HG02981 (cell line): ENCODE measurements around the gene INTS7.

Experiments used
- ATAC-seq: cut with Tn5 transposase; IDR thresholded peaks from one replicate; pipeline ENCODE4 v1.9.1; 2021; ENCODE audit warnings: mild to moderate bottlenecking, moderate library complexity; ENCODE audit not compliant: unreplicated experiment

Gene INTS7, protein sequence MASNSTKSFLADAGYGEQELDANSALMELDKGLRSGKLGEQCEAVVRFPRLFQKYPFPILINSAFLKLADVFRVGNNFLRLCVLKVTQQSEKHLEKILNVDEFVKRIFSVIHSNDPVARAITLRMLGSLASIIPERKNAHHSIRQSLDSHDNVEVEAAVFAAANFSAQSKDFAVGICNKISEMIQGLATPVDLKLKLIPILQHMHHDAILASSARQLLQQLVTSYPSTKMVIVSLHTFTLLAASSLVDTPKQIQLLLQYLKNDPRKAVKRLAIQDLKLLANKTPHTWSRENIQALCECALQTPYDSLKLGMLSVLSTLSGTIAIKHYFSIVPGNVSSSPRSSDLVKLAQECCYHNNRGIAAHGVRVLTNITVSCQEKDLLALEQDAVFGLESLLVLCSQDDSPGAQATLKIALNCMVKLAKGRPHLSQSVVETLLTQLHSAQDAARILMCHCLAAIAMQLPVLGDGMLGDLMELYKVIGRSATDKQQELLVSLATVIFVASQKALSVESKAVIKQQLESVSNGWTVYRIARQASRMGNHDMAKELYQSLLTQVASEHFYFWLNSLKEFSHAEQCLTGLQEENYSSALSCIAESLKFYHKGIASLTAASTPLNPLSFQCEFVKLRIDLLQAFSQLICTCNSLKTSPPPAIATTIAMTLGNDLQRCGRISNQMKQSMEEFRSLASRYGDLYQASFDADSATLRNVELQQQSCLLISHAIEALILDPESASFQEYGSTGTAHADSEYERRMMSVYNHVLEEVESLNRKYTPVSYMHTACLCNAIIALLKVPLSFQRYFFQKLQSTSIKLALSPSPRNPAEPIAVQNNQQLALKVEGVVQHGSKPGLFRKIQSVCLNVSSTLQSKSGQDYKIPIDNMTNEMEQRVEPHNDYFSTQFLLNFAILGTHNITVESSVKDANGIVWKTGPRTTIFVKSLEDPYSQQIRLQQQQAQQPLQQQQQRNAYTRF

GRCh38 chr1:212035123-212035834 lies at the start of gene INTS7, which contains the start of gene DTL:
TSS of gene INTS7 (minus strand) at chr1:212035557. CDS start at chr1:212035437, 120 bp downstream.
TSS of gene DTL (plus strand) at chr1:212035748. CDS start at chr1:212035891, 143 bp downstream.
- ATAC-seq: peak; percentile 74

DNA sequence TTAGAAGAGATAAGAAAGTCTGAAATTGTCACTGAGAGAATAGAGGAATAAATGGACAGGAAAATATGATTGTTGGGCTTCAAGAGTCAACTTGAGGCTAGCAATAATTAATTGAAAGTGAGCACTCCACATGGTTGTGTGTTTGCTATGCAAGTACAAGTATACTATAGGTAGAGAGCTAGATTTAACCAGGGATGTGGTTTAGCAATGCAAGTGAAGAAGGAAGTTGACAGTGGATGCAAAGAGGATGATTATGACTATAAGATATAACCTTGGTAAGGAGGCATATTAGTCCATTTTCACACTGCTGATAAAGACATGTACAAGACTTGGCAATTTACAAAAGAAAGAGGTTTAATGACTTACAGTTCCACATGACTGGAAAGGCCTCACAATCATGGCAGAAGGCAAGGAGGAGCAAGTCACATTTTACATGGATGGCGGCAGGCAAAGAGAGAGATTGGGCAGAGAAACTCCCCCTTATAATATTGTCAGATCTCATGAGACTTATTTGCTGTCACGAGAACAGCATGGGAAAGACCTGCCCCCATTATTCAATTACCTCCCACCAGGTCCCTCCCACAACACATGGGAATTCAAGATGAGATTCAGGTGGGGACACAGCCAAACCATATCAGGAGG lies 47.5 kb upstream of the INTS7 start:
- no peak for ATAC-seq

DNA sequence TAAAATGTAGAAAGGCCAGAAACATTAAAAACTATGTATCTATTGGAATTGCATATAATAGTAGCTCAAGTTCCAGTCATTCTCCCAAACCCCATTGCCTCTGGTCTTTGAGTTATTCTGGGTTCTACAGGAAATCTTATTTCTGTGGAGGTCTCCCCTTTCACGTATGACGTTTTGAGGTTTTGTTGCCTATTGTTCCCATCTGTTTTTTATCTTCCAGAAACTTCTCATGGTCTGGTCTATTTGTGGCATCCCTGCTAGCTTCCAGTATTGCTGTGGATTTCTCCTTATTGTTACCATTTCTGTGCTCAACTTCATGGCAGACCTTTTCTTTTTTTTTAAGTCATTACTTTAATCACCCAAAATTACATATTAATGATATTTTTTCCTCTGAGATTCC lies 43.5 kb upstream of the INTS7 start:
- ATAC-seq: no peak

DNA sequence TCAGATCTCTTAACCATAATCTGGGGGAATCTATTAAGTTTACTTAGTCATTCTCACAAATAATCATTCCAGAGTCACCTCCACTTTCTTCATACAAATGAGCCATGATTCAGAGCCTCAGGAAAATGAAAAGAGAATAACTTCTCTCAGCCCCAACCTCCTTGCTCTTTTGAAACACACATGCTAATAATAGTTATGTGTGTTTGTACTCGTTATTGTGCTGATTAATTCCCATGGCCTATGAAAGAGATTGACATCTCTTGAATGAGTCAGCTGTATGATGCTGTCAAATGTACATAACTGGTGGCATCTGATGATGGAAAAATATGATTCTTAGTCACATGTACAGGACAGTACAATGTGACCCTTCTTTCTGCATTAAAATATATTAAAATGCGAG lies 41.7 kb upstream of the INTS7 start:
- ATAC-seq: no peak

- no peak for ATAC-seq
These were observed 39.5 kb upstream of the INTS7 start for GRCh38 chr1:212074856-212075255.

GRCh38 chr1:212074313-212074712 lies 39.0 kb upstream of the INTS7 start:
- no peak for ATAC-seq

DNA sequence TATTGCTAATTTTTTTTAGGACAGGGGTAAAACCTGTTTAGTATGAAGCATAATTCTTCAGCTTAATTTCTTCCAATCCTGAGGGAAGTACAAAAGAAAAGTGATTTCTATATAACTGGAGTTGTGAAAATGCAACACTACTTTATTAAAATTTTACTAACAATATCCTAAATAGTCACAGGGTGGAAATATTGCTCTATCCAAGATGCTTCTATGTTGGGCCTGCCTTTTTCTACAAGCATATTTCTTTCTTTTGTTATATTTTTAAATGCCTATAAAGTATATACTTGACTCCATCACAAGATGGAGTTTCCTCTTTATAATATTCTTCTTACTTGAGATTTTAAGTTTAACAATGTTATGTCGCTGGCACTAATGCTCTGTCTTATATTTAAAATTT lies 38.1 kb upstream of the INTS7 start:
- no peak for ATAC-seq

- ATAC-seq: no peak
These were observed 36.7 kb upstream of the INTS7 start for GRCh38 chr1:212072047-212072446.

DNA sequence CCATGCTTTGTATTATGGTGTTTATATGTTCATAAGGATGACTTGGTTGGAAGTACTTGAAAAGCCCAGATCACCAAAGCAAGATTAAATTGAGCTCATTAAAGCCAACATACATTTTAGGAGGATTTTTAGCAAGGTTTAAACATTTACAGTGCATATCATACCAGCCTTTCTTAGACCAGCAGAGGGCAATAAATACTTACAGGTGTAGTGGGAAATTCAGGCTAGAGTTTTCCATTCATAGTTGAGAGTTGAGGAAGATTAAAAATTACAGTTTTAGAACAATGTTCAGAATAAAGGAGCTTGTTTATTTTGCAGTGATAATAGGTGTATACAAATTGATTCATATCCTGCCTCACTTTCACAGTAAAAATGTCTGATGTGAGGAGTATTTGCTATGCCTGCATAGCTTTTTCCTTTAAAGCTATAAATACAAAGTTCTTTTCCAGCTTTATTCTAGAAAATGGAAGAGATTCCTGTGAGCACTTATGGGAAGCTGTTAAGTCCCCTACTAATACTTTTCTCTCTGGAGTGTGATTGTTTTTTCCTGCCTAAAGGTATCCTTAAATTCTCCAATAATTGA lies 35.5 kb upstream of the INTS7 start:
- no peak for ATAC-seq

- ATAC-seq: no peak
These were observed 32.4 kb upstream of the INTS7 start for GRCh38 chr1:212067787-212068186.

DNA sequence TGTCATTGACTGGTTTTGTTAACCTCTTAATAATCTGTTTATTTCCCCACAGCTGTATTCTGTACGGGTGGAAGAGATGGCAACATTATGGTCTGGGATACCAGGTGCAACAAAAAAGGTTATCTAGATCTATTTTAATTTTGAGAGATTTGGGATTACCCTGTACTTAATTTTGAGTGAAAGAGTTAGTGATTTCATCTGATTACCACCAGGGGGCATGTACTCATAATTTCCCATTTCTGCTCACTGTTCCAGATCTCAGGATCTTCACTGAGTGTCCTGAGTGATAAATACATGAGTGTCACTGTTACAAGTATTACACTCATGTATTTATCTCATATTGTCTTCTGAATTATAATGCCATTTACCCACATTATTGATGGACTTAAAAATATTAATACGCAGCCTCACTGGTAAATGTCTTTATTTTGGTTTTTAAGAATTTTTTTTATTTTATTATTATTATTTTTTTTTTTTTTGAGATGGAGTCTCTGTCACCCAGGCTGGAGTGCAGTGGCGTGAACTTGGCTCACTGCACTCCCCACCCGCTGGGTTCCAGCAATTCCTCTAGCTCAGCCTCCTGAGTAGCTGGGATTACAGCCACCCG lies 27.6 kb upstream of the INTS7 start:
- no peak for ATAC-seq

DNA sequence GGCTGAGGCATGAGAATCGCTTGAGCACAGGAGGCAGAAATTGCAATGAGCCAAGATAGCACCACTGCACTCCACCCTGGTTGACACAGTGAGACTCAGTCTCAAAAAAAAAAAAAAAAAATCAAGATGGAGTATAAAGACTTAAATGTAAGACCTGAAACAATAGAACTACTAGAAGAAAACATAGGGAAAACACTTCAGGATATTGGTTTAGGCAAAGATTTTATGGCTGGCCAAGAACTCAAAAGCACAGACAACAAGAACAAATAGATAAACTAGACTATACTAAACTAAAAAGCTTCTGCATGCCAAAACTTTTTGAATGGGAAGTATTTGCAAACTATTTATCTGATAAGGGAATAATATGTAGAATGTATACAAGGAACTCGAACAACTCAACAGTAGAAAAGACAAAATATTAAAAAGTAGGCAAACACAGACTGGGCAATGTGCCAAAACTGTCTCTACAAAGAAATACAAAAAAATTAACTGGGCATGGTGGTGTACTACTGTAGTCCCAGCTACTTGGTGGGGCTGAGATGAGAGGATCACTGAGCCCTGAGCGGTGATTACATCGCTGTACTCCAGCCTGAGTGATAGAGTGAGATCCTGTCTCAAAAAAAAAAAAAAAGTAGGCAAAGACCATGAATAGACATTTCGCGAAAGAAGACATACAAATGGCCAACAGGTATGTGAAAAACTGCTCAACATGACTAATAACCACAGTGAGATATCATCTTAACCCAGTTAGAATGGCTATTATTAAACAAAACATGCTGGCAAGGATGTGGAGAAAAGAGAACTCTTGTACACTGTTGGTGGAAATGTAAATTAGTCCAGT lies 25.5 kb upstream of the INTS7 start:
- ATAC-seq: no peak

- ATAC-seq: no peak
These were observed 20.0 kb upstream of the INTS7 start for GRCh38 chr1:212055333-212055732.

DNA sequence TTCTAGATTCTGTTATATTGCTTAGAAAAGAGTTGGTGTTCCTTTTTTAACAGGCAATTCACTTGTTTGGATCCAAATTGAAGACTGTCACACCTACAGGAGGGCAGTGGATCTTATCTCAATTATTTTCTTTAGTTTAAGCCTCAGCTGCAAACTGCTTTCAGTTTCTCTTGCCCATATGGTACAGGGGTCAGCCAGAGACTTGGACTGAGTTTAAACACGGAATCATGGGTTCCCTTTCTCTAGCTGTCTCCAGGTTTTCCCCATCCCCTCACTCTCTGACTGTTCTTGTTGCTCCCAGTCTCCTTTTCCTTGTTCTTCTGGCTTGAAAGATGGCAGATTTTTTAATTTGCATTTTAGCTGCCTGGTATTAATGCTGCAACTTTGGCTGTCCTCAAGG lies 18.6 kb upstream of the INTS7 start:
- ATAC-seq: no peak

- no peak for ATAC-seq
These were observed 10.6 kb upstream of the INTS7 start for GRCh38 chr1:212045981-212046380.

DNA sequence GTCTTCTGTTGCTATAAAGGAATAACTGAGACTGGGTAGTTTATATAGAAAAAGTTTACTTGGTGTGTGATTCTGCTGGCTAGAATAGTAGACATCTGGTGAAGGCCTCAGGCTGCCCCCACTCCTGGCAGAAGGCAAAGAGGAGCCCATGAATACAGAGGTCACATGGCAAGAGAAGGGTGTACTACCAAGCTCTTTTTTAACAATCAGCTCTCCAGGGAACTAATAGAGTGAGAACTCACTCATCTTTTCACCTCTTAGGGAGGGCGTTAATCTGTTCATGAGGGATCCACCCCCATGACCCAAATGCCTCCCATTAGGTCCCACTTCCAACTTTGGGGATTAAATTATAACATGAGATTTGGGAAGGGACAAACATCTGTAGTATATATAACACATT lies 9.5 kb upstream of the INTS7 start:
- no peak for ATAC-seq

DNA sequence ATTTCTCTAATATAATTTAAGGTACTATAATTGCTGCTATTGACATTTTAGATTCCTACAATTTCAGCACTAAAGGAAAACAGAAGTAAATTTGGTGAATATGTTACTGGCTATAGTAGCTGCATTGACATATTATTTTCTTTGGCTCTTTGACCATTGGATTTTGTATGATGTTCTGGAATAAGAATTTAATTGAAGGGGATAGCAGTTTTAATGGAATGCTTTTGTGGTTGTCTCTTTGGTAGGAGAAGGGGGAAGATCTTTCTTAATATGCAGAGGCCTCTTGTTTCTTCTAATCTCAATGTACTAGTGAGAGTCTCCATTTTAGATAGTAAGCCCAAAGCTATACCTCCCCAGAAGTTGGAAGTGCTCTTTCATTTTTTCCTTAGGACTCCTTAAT lies 7.1 kb upstream of the INTS7 start:
- no peak for ATAC-seq

DNA sequence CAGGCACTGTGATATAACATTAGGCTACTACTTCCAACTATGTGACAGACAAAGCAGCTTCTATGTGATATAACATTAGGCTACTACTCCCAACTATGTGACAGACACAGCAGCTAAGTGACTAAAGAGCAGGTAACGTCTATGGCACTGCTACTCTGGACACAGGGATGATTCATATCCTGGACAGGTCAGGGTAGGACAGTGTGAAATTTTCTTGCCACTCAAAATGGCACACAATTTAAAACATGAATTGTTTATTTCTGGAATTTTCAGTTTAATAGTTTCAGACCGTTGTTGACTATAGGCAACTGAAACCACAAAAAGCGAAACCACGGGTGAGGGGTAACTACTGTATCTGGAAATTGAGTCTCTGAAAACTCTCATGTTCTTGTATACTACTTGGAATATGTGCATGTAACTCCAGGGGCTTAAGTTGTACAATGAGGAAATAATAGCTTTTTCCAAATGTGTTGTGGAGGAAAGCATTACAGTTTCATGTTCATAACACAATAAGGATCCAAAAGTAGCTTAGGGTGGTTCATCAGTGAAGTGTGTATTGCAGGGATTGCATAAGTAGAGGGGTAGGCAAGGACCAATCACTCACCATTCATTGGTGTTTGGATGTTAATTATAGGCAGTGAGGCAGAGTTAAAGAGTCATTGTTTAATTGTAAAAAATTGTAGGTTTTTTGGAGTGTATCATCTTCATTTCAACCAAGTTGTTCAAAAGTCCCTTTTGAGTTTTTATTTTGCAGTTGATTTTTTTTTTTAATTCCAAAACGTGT lies 5.5 kb upstream of the INTS7 start:
- ATAC-seq: no peak
